HG03060 (cell line): ENCODE data around the gene SRSF5.
"Not testable (repeated sequence)": the region's sequence is repeated elsewhere in the genome, so short reads cannot be mapped to it uniquely, and the experiment has no call there.

Source experiments
- ATAC-seq: cut with Tn5 transposase; IDR thresholded peaks from one replicate; pipeline ENCODE4 v1.9.1; 2021; ENCODE audit warnings: low read depth, moderate number of reproducible peaks; ENCODE audit not compliant: unreplicated experiment

Gene SRSF5

GRCh38 chr14:69804902-69805301 is 38.0 kb downstream of the SRSF5 start:
- no peak for ATAC-seq

- no peak for ATAC-seq
These were observed 40.2 kb downstream of the SRSF5 start for GRCh38 chr14:69807192-69807591.

GRCh38 chr14:69808919-69809808 is 42.2 kb downstream of the SRSF5 start:
- no peak for ATAC-seq

DNA sequence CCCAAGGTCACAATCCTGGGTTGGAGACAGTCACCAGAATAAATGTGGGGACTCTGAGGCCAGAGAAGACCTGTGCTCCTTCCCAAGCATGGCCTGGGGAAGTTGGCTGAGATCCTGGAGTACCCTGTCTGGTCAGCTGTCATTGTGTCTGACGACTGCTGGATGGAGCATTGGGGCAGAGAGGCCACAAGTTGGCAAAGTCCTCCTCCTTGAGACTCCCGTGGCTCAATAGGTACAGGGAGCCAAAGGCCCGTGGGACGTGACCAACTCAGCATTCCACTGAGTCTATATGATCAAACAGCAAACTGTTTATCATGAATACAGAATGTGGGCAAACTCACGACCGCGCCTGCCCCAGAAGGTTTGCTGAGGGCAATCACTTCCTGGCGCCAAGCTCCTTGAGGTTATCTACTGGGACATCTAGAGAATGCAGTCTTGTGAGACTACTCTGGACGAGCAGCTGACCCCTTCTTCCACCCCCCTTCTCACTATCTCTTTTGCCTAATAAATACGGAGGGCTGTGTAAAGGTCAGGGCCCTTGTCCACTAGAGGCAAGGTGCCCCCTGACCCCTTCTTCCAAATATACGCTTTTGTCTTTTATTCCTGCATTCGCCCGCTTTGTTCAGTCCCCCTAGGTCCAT is 44.4 kb downstream of the SRSF5 start:
- no peak for ATAC-seq

DNA sequence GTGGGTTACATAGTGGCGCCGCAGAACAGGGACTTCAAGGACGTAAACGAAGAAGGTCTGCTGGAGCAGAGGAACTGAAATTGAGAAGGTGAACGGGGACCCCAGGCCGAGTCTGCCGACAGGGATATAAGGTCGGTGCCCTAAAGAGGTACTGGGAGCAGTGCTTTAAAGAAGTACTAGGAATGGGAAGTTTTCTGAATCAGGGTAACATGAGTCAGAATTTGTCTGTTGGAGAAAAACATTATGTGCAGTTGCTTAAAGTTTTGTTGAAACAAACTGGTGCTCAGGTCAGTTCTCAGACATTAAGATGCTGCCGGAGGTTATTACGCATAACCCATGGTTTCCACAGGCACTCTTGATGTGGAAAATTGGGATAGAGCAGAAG is 44.9 kb downstream of the SRSF5 start:
- no peak for ATAC-seq

DNA sequence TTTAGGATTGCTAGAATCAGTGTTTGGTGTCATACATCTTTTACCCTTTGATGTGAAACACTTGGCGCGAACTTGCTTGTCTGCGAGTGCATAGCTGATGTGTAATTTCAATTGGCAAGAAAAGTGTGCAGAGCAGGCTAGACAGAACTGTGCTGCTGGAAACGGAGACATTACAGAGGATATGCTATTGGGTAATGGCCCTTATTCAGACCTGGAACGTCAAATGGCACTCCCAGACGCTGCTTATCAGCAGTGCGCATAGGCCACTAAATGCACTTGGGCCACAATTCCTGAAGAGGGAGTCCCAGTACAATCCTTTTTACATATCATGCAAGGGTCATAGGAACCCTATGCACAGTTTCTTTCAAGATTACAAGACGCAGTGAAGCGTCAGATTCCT is 45.8 kb downstream of the SRSF5 start:
- ATAC-seq: no peak

GRCh38 chr14:69813346-69813745 is 46.4 kb downstream of the SRSF5 start:
- ATAC-seq: not testable (repeated sequence)

DNA sequence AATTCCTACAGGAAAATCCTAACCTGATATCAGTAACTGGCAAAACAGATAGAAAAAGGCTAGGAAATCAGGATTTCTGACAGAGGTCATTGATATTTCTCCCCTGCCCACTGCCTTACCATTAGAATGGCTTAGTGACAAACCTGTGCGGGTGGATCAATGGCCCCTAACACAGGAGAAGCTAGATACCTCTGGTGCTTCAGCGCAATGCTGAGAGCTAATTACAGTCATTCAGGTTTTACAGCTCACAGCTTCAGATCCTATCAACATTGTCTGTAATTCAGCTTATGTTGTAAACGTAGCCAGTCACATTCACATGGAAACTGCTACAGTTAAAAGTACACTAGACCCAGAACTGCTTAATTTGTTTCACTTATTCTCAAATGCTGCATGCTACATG is 47.5 kb downstream of the SRSF5 start:
- ATAC-seq: no peak

- no peak for ATAC-seq
These were observed 48.6 kb downstream of the SRSF5 start for GRCh38 chr14:69815556-69815955.

DNA sequence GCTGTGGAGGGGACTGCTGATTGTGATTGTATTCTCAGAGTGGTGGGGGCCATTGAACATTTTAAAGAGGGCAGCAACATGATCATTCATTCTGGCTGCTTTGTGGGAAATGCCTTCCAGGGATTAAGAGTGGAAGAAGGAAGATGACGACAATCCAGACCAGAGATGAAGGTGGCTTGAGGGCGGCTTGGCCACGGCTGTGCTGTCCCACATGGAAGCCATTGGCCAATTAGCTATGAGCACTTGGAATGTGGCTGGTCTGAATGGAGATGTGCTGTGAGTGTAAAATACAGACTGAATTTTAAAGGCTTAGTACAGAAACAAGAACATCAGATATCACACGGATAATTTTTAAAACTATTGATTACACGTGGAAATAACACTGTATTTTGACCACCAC is 49.3 kb downstream of the SRSF5 start:
- no peak for ATAC-seq

DNA sequence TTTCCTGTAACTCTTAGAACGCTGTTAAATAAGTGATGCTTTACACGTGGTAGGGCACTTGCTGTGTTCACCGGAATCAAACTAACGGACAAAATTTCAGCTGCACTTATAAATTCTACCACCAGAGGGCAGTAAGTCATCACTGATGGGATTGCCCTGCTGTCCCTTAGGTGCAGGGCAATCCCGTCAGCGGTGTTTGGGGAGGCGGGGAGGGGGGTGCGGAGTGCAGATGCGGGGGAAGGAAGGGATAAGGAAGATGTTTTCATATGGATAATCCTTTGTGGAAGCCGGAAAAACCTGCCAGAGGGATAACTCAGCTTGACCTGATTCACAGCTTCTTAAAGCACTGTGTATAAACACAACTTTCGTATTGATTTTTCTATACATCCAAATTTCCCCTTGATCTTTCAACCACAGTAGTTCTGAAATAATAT is 51.8 kb downstream of the SRSF5 start:
- no peak for ATAC-seq

- ATAC-seq: no peak
These were observed 52.7 kb downstream of the SRSF5 start for GRCh38 chr14:69819607-69820006.

GRCh38 chr14:69820991-69821390 is 54.0 kb downstream of the SRSF5 start:
- ATAC-seq: no peak
